Stimulated activated CD4-positive, alpha-beta T cell treated with anti-CD3 and anti-CD28 coated beads, TNF-alpha, amount 100 ng/mL, for 1 hour (primary cell): ENCODE measurements around the gene SKI.
"Not testable (repeated sequence)": the region's sequence is repeated elsewhere in the genome, so short reads cannot be mapped to it uniquely, and the experiment has no call there.

ENCODE experiments used
- DNase-seq, 3 donors: peaks; one replicate each; pipeline ENCODE4 v3.0.0-alpha.2; 2020; ENCODE audit warnings: low read depth in 3 of 3, low spot score in 1 of 3

SKI gene

GRCh38 chr1:2259668-2260402 lies 31.7 kb downstream of the SKI start:
- no peak for DNase-seq

- DNase-seq = not testable (repeated sequence)
These were observed 32.4 kb downstream of the SKI start for GRCh38 chr1:2260470-2260869.

- no peak for DNase-seq
These were observed 32.8 kb downstream of the SKI start for GRCh38 chr1:2260917-2261316.

GRCh38 chr1:2261476-2262395 lies 33.6 kb downstream of the SKI start:
- not testable (repeated sequence) for DNase-seq

GRCh38 chr1:2266301-2266975 lies 38.3 kb downstream of the SKI start:
- no peak for DNase-seq

- DNase-seq = no peak
These were observed 39.1 kb downstream of the SKI start for GRCh38 chr1:2267051-2267830.

- DNase-seq = no peak
These were observed 39.7 kb downstream of the SKI start for GRCh38 chr1:2267862-2268261.

GRCh38 chr1:2268285-2269056 lies 40.4 kb downstream of the SKI start:
- DNase-seq = no peak

- DNase-seq = no peak
These were observed 41.2 kb downstream of the SKI start for GRCh38 chr1:2269193-2269921.

GRCh38 chr1:2269922-2270259 lies 41.8 kb downstream of the SKI start:
- DNase-seq = no peak

- no peak for DNase-seq
These were observed 42.4 kb downstream of the SKI start for GRCh38 chr1:2270260-2271100.

- no peak for DNase-seq
These were observed 43.1 kb downstream of the SKI start for GRCh38 chr1:2271211-2271721.

GRCh38 chr1:2271841-2272655 lies 43.9 kb downstream of the SKI start:
- no peak for DNase-seq

GRCh38 chr1:2272686-2273400 lies 44.7 kb downstream of the SKI start:
- no peak for DNase-seq

GRCh38 chr1:2273401-2274090 lies 45.4 kb downstream of the SKI start:
- no peak for DNase-seq

- no peak for DNase-seq
These were observed 46.3 kb downstream of the SKI start for GRCh38 chr1:2274231-2274928.
